ENCODE data around the gene PDE5A.

Gene PDE5A

DNA sequence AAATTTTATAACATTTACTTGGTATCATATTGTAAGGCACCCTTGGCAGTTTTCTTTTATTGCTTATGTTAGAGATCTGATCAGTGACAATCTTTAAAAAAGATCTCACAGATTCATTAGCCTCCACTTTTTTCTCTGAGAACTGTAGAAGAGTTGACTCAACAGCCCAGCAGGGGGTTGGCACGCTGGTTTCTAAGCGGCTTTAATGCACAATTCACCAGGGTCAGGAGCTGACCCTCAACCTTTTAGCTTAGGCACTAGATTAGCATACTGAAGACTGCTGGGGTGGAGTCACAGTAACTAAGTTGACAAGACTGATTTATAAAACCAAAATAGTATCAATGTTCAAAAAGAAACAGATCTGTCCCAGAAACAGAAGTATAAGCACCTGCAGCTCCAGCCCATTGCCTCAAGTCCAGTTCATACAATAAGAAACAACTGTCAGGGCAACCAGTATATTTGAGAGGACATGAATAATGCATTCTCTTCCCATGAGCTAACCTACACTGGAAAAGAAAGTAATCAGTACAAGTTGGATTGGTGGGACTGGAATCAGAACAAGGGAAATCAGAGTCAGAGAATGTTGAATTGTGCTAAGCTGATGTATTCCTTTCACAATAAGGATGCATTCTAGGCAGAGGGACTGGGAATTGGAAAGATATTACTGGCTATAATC is 77.6 kb downstream of the PDE5A start:
- no peaks in the 10 kb centered on the region for H3K27me3 ChIP-seq
- H3K4me1 ChIP-seq: no peaks in the 10 kb centered on the region
- H3K4me2 ChIP-seq: no peak overlapping the region
- H3K36me3 ChIP-seq: peaks cover 14% of the 10 kb centered on the region
- no peaks in the 10 kb centered on the region for H3K9me3 ChIP-seq
- H3K9ac ChIP-seq: no peak overlapping the region
- no peaks in the 10 kb centered on the region for H4K20me1 ChIP-seq
- no peak overlapping the region for H3K27ac ChIP-seq
- no peak overlapping the region for H3K4me3 ChIP-seq
- TF ChIP-seq Cebpa-rat (IDR thresholded peaks at IDR 0.05): no peak

DNA sequence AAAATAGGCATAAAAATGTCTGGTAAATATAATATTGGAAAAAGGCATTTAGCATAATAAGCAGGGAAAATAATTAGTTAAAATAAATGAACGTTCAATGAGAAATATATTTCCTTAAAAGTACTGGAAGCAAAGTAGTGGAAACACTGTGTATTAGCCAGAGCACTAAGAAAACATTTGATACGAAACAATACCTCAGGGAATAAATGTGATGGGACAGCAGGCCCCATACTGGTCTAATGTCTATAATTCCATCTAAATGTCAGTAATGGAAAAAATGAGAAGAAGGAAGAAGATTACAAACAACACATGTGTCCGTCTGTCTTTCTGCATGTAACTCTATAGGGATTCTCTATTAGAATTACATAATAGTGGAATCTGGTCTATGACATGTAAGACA is 79.0 kb downstream of the PDE5A start:
- Histone ChIP-seq H4K20me1 (no peaks in the 10 kb centered on the region), H3K9ac (no peak overlapping the region), H3K27me3 (no peaks in the 10 kb centered on the region), H3K4me1 (no peaks in the 10 kb centered on the region), H3K36me3 (peaks cover 14% of the 10 kb centered on the region), H3K4me3 (no peak overlapping the region), H3K27ac (no peak overlapping the region), H3K4me2 (no peak overlapping the region), H3K9me3 (no peaks in the 10 kb centered on the region)
- TF ChIP-seq Cebpa-rat (IDR thresholded peaks at IDR 0.05): no peak

DNA sequence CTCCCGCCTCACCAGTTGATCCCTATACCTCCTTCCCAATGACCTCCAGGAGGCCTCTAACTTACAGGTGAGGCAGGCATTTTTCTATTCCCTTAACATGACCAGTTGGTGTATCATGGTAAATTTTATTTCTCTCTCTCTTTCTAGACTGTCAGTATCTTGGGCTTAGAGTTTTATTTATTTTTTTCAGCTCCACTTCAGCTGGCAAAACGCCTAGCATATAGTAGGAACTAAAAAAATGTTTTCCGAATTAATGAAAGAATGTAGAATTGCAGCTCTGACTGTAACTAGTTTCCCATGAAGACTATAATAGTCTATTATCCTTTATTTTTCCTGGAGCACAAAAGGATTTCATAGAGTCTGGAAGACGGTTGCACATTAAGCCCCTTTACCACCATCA is 84.8 kb downstream of the PDE5A start:
- Histone ChIP-seq H3K9ac (no peak overlapping the region), H4K20me1 (no peaks in the 10 kb centered on the region), H3K36me3 (peaks cover 7% of the 10 kb centered on the region; the same call in 1 of the 2 replicates), H3K4me1 (no peaks in the 10 kb centered on the region), H3K4me3 (no peak overlapping the region), H3K9me3 (no peaks in the 10 kb centered on the region), H3K27me3 (no peaks in the 10 kb centered on the region), H3K4me2 (no peak overlapping the region), H3K27ac (no peak overlapping the region)
- TF ChIP-seq Cebpa-rat (IDR thresholded peaks at IDR 0.05): no peak

- H3K27me3 ChIP-seq: no peaks in the 10 kb centered on the region
- no peak overlapping the region for H3K9ac ChIP-seq
- peaks cover 9% of the 10 kb centered on the region; the same call in 1 of the 2 replicates for H3K36me3 ChIP-seq
- no peak overlapping the region for H3K4me2 ChIP-seq
- no peak for TF ChIP-seq Cebpa-rat (IDR thresholded peaks at IDR 0.05)
- no peaks in the 10 kb centered on the region for H3K4me1 ChIP-seq
- H3K27ac ChIP-seq: no peak overlapping the region
- H3K4me3 ChIP-seq: no peak overlapping the region
- no peaks in the 10 kb centered on the region for H4K20me1 ChIP-seq
- H3K9me3 ChIP-seq: no peaks in the 10 kb centered on the region
Measured at GRCh38 chr4:119543187-119543586, 85.4 kb downstream of the PDE5A start.

- Histone ChIP-seq H3K4me3 (no peak overlapping the region), H3K36me3 (peaks cover 30% of the 10 kb centered on the region), H3K27me3 (no peaks in the 10 kb centered on the region), H3K9me3 (peaks cover 2% of the 10 kb centered on the region), H4K20me1 (no peaks in the 10 kb centered on the region), H3K4me1 (no peaks in the 10 kb centered on the region), H3K9ac (no peak overlapping the region), H3K27ac (no peak overlapping the region), H3K4me2 (no peak overlapping the region)
- no peak for TF ChIP-seq Cebpa-rat (IDR thresholded peaks at IDR 0.05)
Measured at GRCh38 chr4:119540249-119540648, 88.4 kb downstream of the PDE5A start.

GRCh38 chr4:119537586-119537985 is 91.0 kb downstream of the PDE5A start:
- no peaks in the 10 kb centered on the region for H3K27me3 ChIP-seq
- H3K9ac ChIP-seq: no peak overlapping the region
- no peak overlapping the region for H3K4me2 ChIP-seq
- H3K4me1 ChIP-seq: no peaks in the 10 kb centered on the region
- peaks cover 17% of the 10 kb centered on the region for H3K9me3 ChIP-seq
- no peak overlapping the region for H3K27ac ChIP-seq
- H4K20me1 ChIP-seq: no peaks in the 10 kb centered on the region
- TF ChIP-seq Cebpa-rat (IDR thresholded peaks at IDR 0.05): no peak
- H3K36me3 ChIP-seq: peaks cover 46% of the 10 kb centered on the region
- no peak overlapping the region for H3K4me3 ChIP-seq

- Histone ChIP-seq H3K27ac (no peak overlapping the region), H3K4me1 (no peaks in the 10 kb centered on the region), H3K9ac (no peak overlapping the region), H3K27me3 (no peaks in the 10 kb centered on the region), H4K20me1 (no peaks in the 10 kb centered on the region), H3K9me3 (peaks cover 17% of the 10 kb centered on the region), H3K4me3 (no peak overlapping the region), H3K36me3 (peaks cover 46% of the 10 kb centered on the region), H3K4me2 (no peak overlapping the region)
- TF ChIP-seq Cebpa-rat (IDR thresholded peaks at IDR 0.05): no peak
Measured at GRCh38 chr4:119536572-119537528, 91.8 kb downstream of the PDE5A start.

- Histone ChIP-seq H3K9me3 (peaks cover 17% of the 10 kb centered on the region), H3K36me3 (peaks cover 52% of the 10 kb centered on the region), H4K20me1 (no peaks in the 10 kb centered on the region), H3K27me3 (no peaks in the 10 kb centered on the region), H3K4me1 (no peaks in the 10 kb centered on the region), H3K4me2 (no peak overlapping the region), H3K27ac (no peak overlapping the region), H3K9ac (no peak overlapping the region), H3K4me3 (no peak overlapping the region)
- no peak for TF ChIP-seq Cebpa-rat (IDR thresholded peaks at IDR 0.05)
Measured at GRCh38 chr4:119532319-119532718, 96.3 kb downstream of the PDE5A start.

DNA sequence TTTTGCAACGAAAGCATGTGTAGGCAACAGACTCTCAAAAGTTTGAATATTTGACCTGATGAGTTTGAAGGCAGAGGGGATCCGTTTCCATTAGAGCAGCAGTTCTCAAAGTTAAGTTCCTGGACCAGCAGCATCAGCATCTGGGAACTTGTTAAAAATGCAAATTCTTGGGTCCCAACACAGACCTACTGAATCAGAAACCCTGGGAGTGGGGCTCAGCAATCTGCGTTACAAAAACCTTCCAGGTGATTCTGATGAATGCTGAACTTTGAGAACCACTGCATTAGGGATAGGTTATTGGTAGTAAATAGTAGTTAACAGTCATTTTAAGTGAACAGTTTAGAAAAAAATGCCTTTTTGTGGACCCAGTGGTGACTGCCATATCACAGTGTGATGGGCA is 98.8 kb downstream of the PDE5A start:
- no peaks in the 10 kb centered on the region for H3K27me3 ChIP-seq
- peaks cover 38% of the 10 kb centered on the region for H3K36me3 ChIP-seq
- H3K27ac ChIP-seq: no peak overlapping the region
- no peak for TF ChIP-seq Cebpa-rat (IDR thresholded peaks at IDR 0.05)
- no peaks in the 10 kb centered on the region for H4K20me1 ChIP-seq
- H3K4me2 ChIP-seq: no peak overlapping the region
- no peak overlapping the region for H3K9ac ChIP-seq
- H3K9me3 ChIP-seq: peaks cover 10% of the 10 kb centered on the region
- no peaks in the 10 kb centered on the region for H3K4me1 ChIP-seq
- H3K4me3 ChIP-seq: no peak overlapping the region

Measured in BLaER1 (cell line).